ENCODE data around the gene DIPK1A.
"Not testable (repeated sequence)": the region's sequence is repeated elsewhere in the genome, so short reads cannot be mapped to it uniquely, and the experiment has no call there.

- not testable (repeated sequence) for TF ChIP-seq CTCF, POLR2A (IDR thresholded peaks at IDR 0.05)
Observed at GRCh38 chr1:92971932-92972331, 10.7 kb upstream of the DIPK1A start.
